Hepatocyte (in vitro differentiated cells): Measurements from ENCODE around the gene ATG16L2. TPM values are rescaled to one million over a fixed set of nuclear protein-coding genes. Genes with fewer than 3 reads are reported as not detected.

Source experiments
- DNase-seq: peaks from one replicate; pipeline ENCODE4 v3.0.0-alpha.2; 2016; ENCODE audit warnings: low spot score
- H2AFZ ChIP-seq: fragments of 200-600 bp; sonication (generic); 2 replicates; pipeline ENCODE4 v1.6.0; 2016; ENCODE audit warnings: antibody characterized with exemption, mild to moderate bottlenecking
- H3K27ac ChIP-seq: fragments of 200-600 bp; sonication (generic); 2 replicates; pipeline ENCODE4 v1.5.1; 2016; ENCODE audit warnings: mild to moderate bottlenecking
- H3K27me3 ChIP-seq: fragments of 200-600 bp; sonication (generic); 2 replicates; pipeline ENCODE4 v1.6.1; 2016
- H3K36me3 ChIP-seq: fragments of 200-600 bp; sonication (generic); replicated peaks from 2 replicates; pipeline ENCODE4 v1.5.1; 2016; ENCODE audit warnings: low read depth; ENCODE audit not compliant: insufficient read depth
- H3K4me1 ChIP-seq: fragments of 200-600 bp; sonication (generic); 2 replicates; pipeline ENCODE4 v1.5.1; 2016; ENCODE audit warnings: mild to moderate bottlenecking, moderate library complexity; ENCODE audit not compliant: insufficient read depth
- H3K4me2 ChIP-seq: fragments of 200-600 bp; sonication (generic); 2 replicates; pipeline ENCODE4 v1.6.0; 2016
- H3K4me3 ChIP-seq: fragments of 200-600 bp; sonication (generic); 2 replicates; pipeline ENCODE4 v1.5.1; 2016; ENCODE audit warnings: mild to moderate bottlenecking
- H3K79me2 ChIP-seq: fragments of 200-600 bp; sonication (generic); 2 replicates; pipeline ENCODE4 v1.6.0; 2017; ENCODE audit warnings: mild to moderate bottlenecking
- H3K9me2 ChIP-seq: fragments of 200-600 bp; sonication (generic); replicated peaks from 2 replicates; pipeline ENCODE4 v1.6.0; 2017; ENCODE audit warnings: mild to moderate bottlenecking; ENCODE audit not compliant: insufficient read depth
- H3K9me3 ChIP-seq: fragments of 200-600 bp; sonication (generic); 2 replicates; pipeline ENCODE4 v1.5.1; 2016; ENCODE audit warnings: low read depth, mild to moderate bottlenecking
- H4K20me1 ChIP-seq: fragments of 200-600 bp; sonication (generic); 2 replicates; pipeline ENCODE4 v1.6.0; 2016; ENCODE audit warnings: mild to moderate bottlenecking; ENCODE audit not compliant: insufficient read depth, poor library complexity, severe bottlenecking
- CTCF ChIP-seq: fragments of 200-600 bp; sonication (generic); IDR thresholded peaks from 2 replicates; pipeline ENCODE4 v1.5.1; 2016; ENCODE audit warnings: antibody characterized with exemption, mild to moderate bottlenecking; ENCODE audit not compliant: poor library complexity
- EZH2 ChIP-seq: fragments of 200-600 bp; sonication (generic); IDR thresholded peaks from 2 replicates; pipeline ENCODE4 v1.6.1; 2016; ENCODE audit warnings: antibody characterized with exemption, mild to moderate bottlenecking, borderline replicate concordance
- EZH2phosphoT487 ChIP-seq: fragments of 200-600 bp; sonication (generic); IDR thresholded peaks from one replicate; pipeline ENCODE4 v1.6.1; 2018; ENCODE audit warnings: antibody characterized with exemption, mild to moderate bottlenecking, low read depth, moderate library complexity; ENCODE audit not compliant: unreplicated experiment, severe bottlenecking
- WGBS: methylation state at CpG from one replicate; pipeline ENCODE4 v1.1.6; 2016; ENCODE audit warnings: low lambda C conversion rate; ENCODE audit errors: missing lambda C conversion rate; 5-methylcytosine and 5-hydroxymethylcytosine counted together
- polyA plus RNA-seq: library from polyadenylated mRNA; unstranded; fragments of >200 nt; fragmentation: Nextera tagmentation; extraction: Ambion mirVana; gene quantifications from 2 replicates; pipeline ENCODE4 v1.2.1, GENCODE V29; 2016
- total RNA-seq: library from RNA; depleted of rRNA; stranded (reverse); fragments of >200 nt; gene quantifications from 2 replicates; pipeline ENCODE4 v1.2.3, GENCODE V29; 2014

ATG16L2 gene
- total and polyA plus RNA-seq, 2 experiments from 2014 or later, result 11.5 to 20.3 TPM

GRCh38 chr11:72860010-72860409 lies 45.8 kb downstream of the ATG16L2 start:
- Histone ChIP-seq H3K79me2 (no peaks in the 10 kb centered on the region), H3K4me1 (peaks cover 8% of the 10 kb centered on the region), H3K4me3 (no peak overlapping the region), H3K36me3 (no peaks in the 10 kb centered on the region), H3K4me2 (no peak overlapping the region), H3K27me3 (no peaks in the 10 kb centered on the region), H3K27ac (no peak overlapping the region), H3K9me3 (no peaks in the 10 kb centered on the region), H2AFZ (no peak overlapping the region), H4K20me1 (no peaks in the 10 kb centered on the region), H3K9me2 (no peaks in the 10 kb centered on the region)
- TF ChIP-seq CTCF, result no peak
- 94% methylated on average over 4 of the region's 4 CpGs for whole genome bisulfite sequencing
- DNase-seq, result no peak

- Histone ChIP-seq H3K9me2 (no peaks in the 10 kb centered on the region), H3K4me1 (peaks cover 8% of the 10 kb centered on the region), H4K20me1 (no peaks in the 10 kb centered on the region), H3K4me2 (no peak overlapping the region), H3K4me3 (no peak overlapping the region), H3K27me3 (no peaks in the 10 kb centered on the region), H3K27ac (no peak overlapping the region), H3K79me2 (no peaks in the 10 kb centered on the region), H2AFZ (no peak overlapping the region), H3K9me3 (no peaks in the 10 kb centered on the region), H3K36me3 (no peaks in the 10 kb centered on the region)
- WGBS, result 96% methylated on average over 4 of the region's 4 CpGs
- TF ChIP-seq EZH2phosphoT487 (no peak), EZH2 (no peak), CTCF (no peak)
- DNase-seq, result no peak
These were observed 46.4 kb downstream of the ATG16L2 start for GRCh38 chr11:72860592-72860991.

GRCh38 chr11:72863091-72863490 lies 48.9 kb downstream of the ATG16L2 start:
- Histone ChIP-seq H2AFZ (no peak overlapping the region), H3K4me1 (peaks cover 5% of the 10 kb centered on the region), H3K4me3 (no peak overlapping the region), H3K9me2 (no peaks in the 10 kb centered on the region), H3K79me2 (no peaks in the 10 kb centered on the region), H4K20me1 (no peaks in the 10 kb centered on the region), H3K27ac (no peak overlapping the region), H3K4me2 (no peak overlapping the region), H3K36me3 (no peaks in the 10 kb centered on the region), H3K27me3 (no peaks in the 10 kb centered on the region), H3K9me3 (no peaks in the 10 kb centered on the region)
- 83% methylated on average over 1 of the region's 1 CpG for WGBS
- TF ChIP-seq EZH2phosphoT487 (no peak), CTCF (no peak), EZH2 (no peak)
- no peak for DNase-seq

GRCh38 chr11:72863916-72864315 lies 49.7 kb downstream of the ATG16L2 start:
- no peaks in the 10 kb centered on the region for H4K20me1 ChIP-seq
- peaks cover 5% of the 10 kb centered on the region for H3K4me1 ChIP-seq
- H2AFZ ChIP-seq, result no peak overlapping the region
- TF ChIP-seq CTCF (no peak), EZH2phosphoT487 (no peak), EZH2 (no peak)
- H3K9me3 ChIP-seq, result no peaks in the 10 kb centered on the region
- H3K27me3 ChIP-seq, result no peaks in the 10 kb centered on the region
- H3K4me2 ChIP-seq, result no peak overlapping the region
- no peak overlapping the region for H3K27ac ChIP-seq
- no peaks in the 10 kb centered on the region for H3K79me2 ChIP-seq
- no peaks in the 10 kb centered on the region for H3K9me2 ChIP-seq
- 57% methylated on average over 1 of the region's 1 CpG for WGBS
- H3K4me3 ChIP-seq, result no peak overlapping the region
- DNase-seq, result no peak
- no peaks in the 10 kb centered on the region for H3K36me3 ChIP-seq
